PC-3 (cell line): ENCODE results near the gene SLC39A11. TPM values are rescaled to one million over a fixed set of nuclear protein-coding genes. Genes with fewer than 3 reads are reported as not detected.

Source experiments
- ATAC-seq: fragments of 200-7000 bp; cut with Tn5 transposase; 2 replicates; pipeline ENCODE4 v1.9.1; 2020; ENCODE audit warnings: mild to moderate bottlenecking, moderate library complexity
- BruUV-seq: library from RNA; stranded (reverse); fragments of 400-500 nt; replicated peaks from 2 replicates; lab custom pipeline; 2021; lab: Mats Ljungman, UMichigan
- CTCF ChIA-PET: fragments of 300-600 bp; sonication (Branson Sonifier 250); formaldehyde crosslinking; loops from one replicate; lab custom pipeline; 2022; ENCODE audit warnings: antibody characterized with exemption; lab: Charles Lee
- POLR2A ChIA-PET: fragments of 300-600 bp; sonication (Branson Sonifier 250); formaldehyde crosslinking; loops from one replicate; lab custom pipeline; 2022; ENCODE audit warnings: antibody characterized with exemption; ENCODE audit not compliant: unreplicated experiment; lab: Charles Lee
- DNase-seq: peaks from one replicate; pipeline ENCODE4 v3.0.0-alpha.2; 2015
- H2AFZ ChIP-seq: fragments of 300-600 bp; sonication (generic); 2 replicates; pipeline ENCODE4 v1.6.0; 2016; ENCODE audit warnings: antibody characterized with exemption, low read length
- H3F3A ChIP-seq: fragments of 300-600 bp; sonication (generic); one replicate; pipeline ENCODE4 v1.6.0; 2017; ENCODE audit warnings: antibody characterized with exemption, low read length, control low read depth, mild to moderate bottlenecking; ENCODE audit not compliant: unreplicated experiment
- H3K27ac ChIP-seq: fragments of 300-600 bp; sonication (generic); 2 replicates; pipeline ENCODE4 v1.5.1; 2016; ENCODE audit warnings: mild to moderate bottlenecking, low read length
- H3K27me3 ChIP-seq: fragments of 300-600 bp; sonication (generic); 2 replicates; pipeline ENCODE4 v1.6.1; 2016; ENCODE audit warnings: low read length, mixed read lengths
- H3K36me3 ChIP-seq: fragments of 300-600 bp; sonication (generic); 2 replicates; pipeline ENCODE4 v1.6.1; 2016; ENCODE audit warnings: low read depth, mixed run types, low read length, mixed read lengths
- H3K4me1 ChIP-seq: fragments of 300-600 bp; sonication (generic); 2 replicates; pipeline ENCODE4 v1.5.1; 2016; ENCODE audit warnings: low read length; ENCODE audit not compliant: insufficient read depth
- H3K4me2 ChIP-seq: fragments of 300-600 bp; sonication (generic); 2 replicates; pipeline ENCODE4 v1.6.0; 2016; ENCODE audit warnings: low read length
- H3K4me3 ChIP-seq: fragments of 300-600 bp; sonication (generic); 2 replicates; pipeline ENCODE4 v1.5.1; 2016; ENCODE audit warnings: mild to moderate bottlenecking, low read length, mixed read lengths
- H3K79me2 ChIP-seq: fragments of 300-600 bp; sonication (generic); 2 replicates; pipeline ENCODE4 v1.6.1; 2017; ENCODE audit warnings: low read length, mixed read lengths
- H3K9ac ChIP-seq: fragments of 300-600 bp; sonication (generic); 2 replicates; pipeline ENCODE4 v1.6.0; 2016; ENCODE audit warnings: mild to moderate bottlenecking, low read length
- H3K9me2 ChIP-seq: fragments of 300-600 bp; sonication (generic); replicated peaks from 2 replicates; pipeline ENCODE4 v1.6.1; 2016; ENCODE audit warnings: mixed run types, low read length, mixed read lengths
- H3K9me3 ChIP-seq: fragments of 300-600 bp; sonication (generic); 2 replicates; pipeline ENCODE4 v1.6.1; 2016; ENCODE audit warnings: low read length, mixed read lengths
- H4K20me1 ChIP-seq: fragments of 300-600 bp; sonication (generic); 2 replicates; pipeline ENCODE4 v1.6.1; 2016; ENCODE audit warnings: low read length, mixed read lengths
- EZH2 ChIP-seq: fragments of 300-600 bp; sonication (generic); IDR thresholded peaks from one replicate; pipeline ENCODE4 v1.6.1; 2017; ENCODE audit warnings: antibody characterized with exemption, mild to moderate bottlenecking, low read length; ENCODE audit not compliant: unreplicated experiment
- EZH2phosphoT487 ChIP-seq: fragments of 300-600 bp; sonication (generic); IDR thresholded peaks from 2 replicates; pipeline ENCODE4 v1.6.1; 2018; ENCODE audit warnings: mild to moderate bottlenecking, antibody characterized with exemption, low read length, borderline replicate concordance
- intact Hi-C: fragments of 100-400 bp; cut with micrococcal nuclease; formaldehyde crosslinking; loops from 2 replicates; pipeline ENCODE4 v1.9.0; 2023
- total RNA-seq: library from RNA; depleted of rRNA; stranded (reverse); fragments of >200 nt; gene quantifications from 2 replicates; pipeline ENCODE4 v1.2.3, GENCODE V29; 2014
- TF ChIP-seq, protein P1 (sequence below): fragments of 300-600 bp; sonication (generic); conservative IDR thresholded peaks from 2 replicates; pipeline ENCODE4 v1.5.1; 2017; ENCODE audit warnings: antibody characterized with exemption, low read depth, mild to moderate bottlenecking, low read length

SLC39A11 gene
- total RNA-seq, 1 experiment from 2014 or later: 37.7 TPM

DNA sequence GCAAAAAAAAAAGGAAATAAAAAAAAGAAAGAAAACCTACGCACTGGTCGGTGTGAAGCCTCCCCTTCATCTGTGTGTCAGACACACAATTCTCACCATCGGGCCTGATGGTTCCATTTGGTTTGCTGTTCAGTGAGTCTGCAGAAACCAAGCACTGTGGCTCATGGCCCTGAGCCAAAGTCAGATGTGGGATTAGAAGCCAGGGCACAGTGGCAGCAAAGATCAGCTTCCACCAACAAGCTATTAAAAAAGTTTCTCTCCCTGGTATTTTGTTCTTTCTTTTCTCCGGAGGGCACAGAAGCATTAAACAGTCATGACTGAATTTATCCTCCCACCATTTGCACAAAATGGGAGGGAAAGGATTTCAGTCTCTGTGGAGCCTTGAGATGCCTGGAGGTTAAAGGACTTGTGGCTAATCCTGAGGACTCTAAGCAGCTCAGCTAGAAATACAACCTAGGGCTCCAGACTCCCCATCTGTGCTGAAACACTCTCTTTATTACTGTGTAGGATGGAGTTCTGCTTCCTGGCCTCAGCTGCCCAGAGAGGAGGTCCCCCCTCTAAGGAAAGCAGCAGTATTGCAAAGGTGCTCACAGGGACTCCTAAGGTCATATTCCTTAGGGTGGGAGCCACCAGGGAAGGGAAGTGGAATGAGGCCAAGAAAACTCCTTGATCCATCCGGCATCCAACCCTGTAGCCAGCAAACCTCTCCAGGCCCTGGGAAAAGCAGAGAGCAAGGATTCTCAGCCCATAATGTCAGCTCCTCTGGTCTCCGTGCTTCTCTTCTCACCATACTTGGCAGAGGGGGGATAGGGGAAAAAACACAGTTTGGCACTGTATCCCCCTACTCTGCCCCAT, 28.2 kb downstream of the SLC39A11 start:
- Histone ChIP-seq H3K9me2 (no peaks in the 10 kb centered on the region), H3K9me3 (no peaks in the 10 kb centered on the region), H3K36me3 (no peaks in the 10 kb centered on the region), H3K27ac (no peak overlapping the region), H3K79me2 (no peaks in the 10 kb centered on the region), H4K20me1 (no peaks in the 10 kb centered on the region), H3K4me1 (peaks cover 18% of the 10 kb centered on the region), H3K27me3 (no peaks in the 10 kb centered on the region), H3F3A (no peaks in the 10 kb centered on the region), H3K9ac (no peak overlapping the region), H3K4me3 (no peak overlapping the region), H2AFZ (no peak overlapping the region), H3K4me2 (no peak overlapping the region)
- DNase-seq: no peak
- BruUV-seq: no TSS peak
- TF ChIP-seq EZH2 (no peak), EZH2phosphoT487 (no peak)
- TF ChIP-seq, protein P1, sequence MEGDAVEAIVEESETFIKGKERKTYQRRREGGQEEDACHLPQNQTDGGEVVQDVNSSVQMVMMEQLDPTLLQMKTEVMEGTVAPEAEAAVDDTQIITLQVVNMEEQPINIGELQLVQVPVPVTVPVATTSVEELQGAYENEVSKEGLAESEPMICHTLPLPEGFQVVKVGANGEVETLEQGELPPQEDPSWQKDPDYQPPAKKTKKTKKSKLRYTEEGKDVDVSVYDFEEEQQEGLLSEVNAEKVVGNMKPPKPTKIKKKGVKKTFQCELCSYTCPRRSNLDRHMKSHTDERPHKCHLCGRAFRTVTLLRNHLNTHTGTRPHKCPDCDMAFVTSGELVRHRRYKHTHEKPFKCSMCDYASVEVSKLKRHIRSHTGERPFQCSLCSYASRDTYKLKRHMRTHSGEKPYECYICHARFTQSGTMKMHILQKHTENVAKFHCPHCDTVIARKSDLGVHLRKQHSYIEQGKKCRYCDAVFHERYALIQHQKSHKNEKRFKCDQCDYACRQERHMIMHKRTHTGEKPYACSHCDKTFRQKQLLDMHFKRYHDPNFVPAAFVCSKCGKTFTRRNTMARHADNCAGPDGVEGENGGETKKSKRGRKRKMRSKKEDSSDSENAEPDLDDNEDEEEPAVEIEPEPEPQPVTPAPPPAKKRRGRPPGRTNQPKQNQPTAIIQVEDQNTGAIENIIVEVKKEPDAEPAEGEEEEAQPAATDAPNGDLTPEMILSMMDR: no peak
- POLR2A ChIA-PET: interaction anchor here (0.6 kb wide), 1 partner anchor 71 kb away, joined by 5 read pairs; no protein-coding TSS in a partner anchor
- no peak for ATAC-seq
- intact Hi-C loops: no loop called here
- CTCF ChIA-PET: no interaction called here

DNA sequence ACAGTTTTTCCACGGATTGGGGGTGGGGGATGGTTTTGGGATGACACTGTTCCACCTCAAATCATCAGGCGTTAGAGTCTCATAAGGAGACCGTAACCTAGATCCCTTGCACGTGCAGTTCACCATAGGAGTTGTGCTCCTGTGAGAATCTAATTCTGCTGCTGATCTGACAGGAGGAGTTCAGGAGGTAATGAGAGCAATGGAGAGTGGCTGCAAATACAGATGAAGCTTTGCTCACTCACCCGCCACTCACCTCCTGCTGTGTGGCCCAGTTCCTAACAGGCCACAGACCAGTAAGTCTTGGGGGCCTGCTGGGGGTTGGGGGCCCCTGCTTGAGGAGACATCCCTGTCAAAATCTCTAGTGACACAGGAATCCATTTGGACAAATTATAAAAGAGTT, 29.8 kb downstream of the SLC39A11 start:
- CTCF ChIA-PET: no interaction called here
- ATAC-seq (no peak), DNase-seq (no peak)
- Histone ChIP-seq H3K79me2 (no peaks in the 10 kb centered on the region), H3K36me3 (no peaks in the 10 kb centered on the region), H2AFZ (no peak overlapping the region), H3K4me3 (no peak overlapping the region), H3K27me3 (no peaks in the 10 kb centered on the region), H3K9ac (no peak overlapping the region), H4K20me1 (no peaks in the 10 kb centered on the region), H3K27ac (no peak overlapping the region), H3K9me2 (no peaks in the 10 kb centered on the region), H3K9me3 (no peaks in the 10 kb centered on the region), H3K4me1 (peaks cover 22% of the 10 kb centered on the region), H3F3A (no peaks in the 10 kb centered on the region), H3K4me2 (no peak overlapping the region)
- intact Hi-C loops: no loop called here
- BruUV-seq: no TSS peak
- POLR2A ChIA-PET: no interaction called here
- TF ChIP-seq EZH2phosphoT487 (no peak), EZH2 (no peak)
- TF ChIP-seq, protein P1: no peak

DNA sequence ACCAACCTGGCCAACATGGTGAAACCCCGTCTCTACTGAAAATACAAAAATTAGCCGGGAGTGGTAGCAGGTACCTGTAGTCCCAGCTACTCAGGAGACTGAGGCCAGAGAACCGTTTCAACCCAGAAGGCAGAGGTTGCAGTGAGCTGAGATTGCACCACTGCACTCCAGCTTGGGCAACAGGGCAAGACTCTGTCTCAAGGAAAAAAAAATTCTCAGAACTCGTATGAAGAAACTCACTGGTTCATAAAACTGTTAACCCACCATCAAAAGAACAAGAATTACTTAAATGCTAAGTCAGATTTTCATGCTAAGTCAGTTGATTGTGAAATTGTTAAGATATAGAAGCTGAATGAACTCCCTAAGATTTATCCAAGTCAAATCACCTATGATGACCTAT, 31.3 kb downstream of the SLC39A11 start:
- ATAC-seq: no peak
- Histone ChIP-seq H3K4me1 (peaks cover 35% of the 10 kb centered on the region), H2AFZ (no peak overlapping the region), H3K27ac (no peak overlapping the region), H3F3A (no peaks in the 10 kb centered on the region), H3K9ac (no peak overlapping the region), H3K4me2 (no peak overlapping the region), H3K9me2 (no peaks in the 10 kb centered on the region), H3K27me3 (no peaks in the 10 kb centered on the region), H3K9me3 (no peaks in the 10 kb centered on the region), H3K79me2 (no peaks in the 10 kb centered on the region), H3K4me3 (no peak overlapping the region), H4K20me1 (no peaks in the 10 kb centered on the region), H3K36me3 (no peaks in the 10 kb centered on the region)
- TF ChIP-seq EZH2: no peak
- no peak for TF ChIP-seq EZH2phosphoT487
- TF ChIP-seq, protein P1: no peak
- no TSS peak for BruUV-seq
- intact Hi-C loops: no loop called here
- CTCF ChIA-PET: no interaction called here
- POLR2A ChIA-PET: no interaction called here
- no peak for DNase-seq
